DOHH2 (cell line): ENCODE results near the gene WHAMM.

Experiments used
- H3F3A ChIP-seq: fragments of 200-600 bp; sonication (generic), shearing (Covaris generic); 2 replicates; pipeline ENCODE4 v1.6.0; 2016; ENCODE audit warnings: antibody characterized with exemption, mild to moderate bottlenecking; ENCODE audit not compliant: control insufficient read depth, insufficient read depth
- H3K27ac ChIP-seq: fragments of 200-600 bp; sonication (generic); 2 replicates; pipeline ENCODE4 v1.5.1; 2014; ENCODE audit warnings: low read depth, mild to moderate bottlenecking, low read length, moderate library complexity
- H3K27me3 ChIP-seq: fragments of 200-600 bp; sonication (generic); 2 replicates; pipeline ENCODE4 v1.6.1; 2014; ENCODE audit warnings: mild to moderate bottlenecking, low read length, mixed read lengths; ENCODE audit not compliant: control insufficient read depth
- H3K36me3 ChIP-seq: fragments of 200-600 bp; sonication (generic); 2 replicates; pipeline ENCODE4 v1.6.1; 2014; ENCODE audit warnings: mild to moderate bottlenecking, low read length, moderate library complexity, mixed read lengths; ENCODE audit not compliant: control insufficient read depth
- H3K4me1 ChIP-seq: fragments of 200-600 bp; sonication (generic); 2 replicates; pipeline ENCODE4 v1.6.1; 2014; ENCODE audit warnings: mild to moderate bottlenecking, low read length, mixed read lengths; ENCODE audit not compliant: control insufficient read depth
- H3K4me2 ChIP-seq: fragments of 200-600 bp; sonication (generic); 2 replicates; pipeline ENCODE4 v1.6.0; 2014; ENCODE audit warnings: mild to moderate bottlenecking, low read length, moderate library complexity
- H3K4me3 ChIP-seq: fragments of 200-600 bp; sonication (generic); 2 replicates; pipeline ENCODE4 v1.5.1; 2014; ENCODE audit warnings: mild to moderate bottlenecking, low read length, mixed read lengths
- H3K79me2 ChIP-seq: fragments of 200-600 bp; sonication (generic); 2 replicates; pipeline ENCODE4 v1.6.1; 2014; ENCODE audit warnings: mild to moderate bottlenecking, low read length, mixed read lengths; ENCODE audit not compliant: control insufficient read depth
- H3K9me2 ChIP-seq: fragments of 200-600 bp; sonication (generic); replicated peaks from 2 replicates; pipeline ENCODE4 v1.6.1; 2014; ENCODE audit warnings: mild to moderate bottlenecking, low read length, mixed read lengths; ENCODE audit not compliant: control insufficient read depth
- H3K9me3 ChIP-seq: fragments of 200-600 bp; sonication (generic); 2 replicates; pipeline ENCODE4 v1.6.1; 2014; ENCODE audit warnings: antibody characterized with exemption, low read length, mixed read lengths; ENCODE audit not compliant: control insufficient read depth, insufficient read depth
- H4K20me1 ChIP-seq: fragments of 200-600 bp; sonication (generic); 2 replicates; pipeline ENCODE4 v1.6.0; 2014; ENCODE audit warnings: low read depth, mild to moderate bottlenecking, antibody characterized with exemption, low read length, moderate library complexity; ENCODE audit not compliant: control insufficient read depth, insufficient read depth
- CTCF ChIP-seq: fragments of 200-600 bp; sonication (generic); IDR thresholded peaks from one replicate; pipeline ENCODE4 v1.5.1; 2014; ENCODE audit warnings: antibody characterized with exemption, mild to moderate bottlenecking, low read depth, low read length; ENCODE audit not compliant: poor library complexity, severe bottlenecking
- EZH2phosphoT487 ChIP-seq: fragments of 200-600 bp; sonication (generic); IDR thresholded peaks from 2 replicates; pipeline ENCODE4 v1.6.1; 2017; ENCODE audit warnings: borderline replicate concordance, mild to moderate bottlenecking, antibody characterized with exemption, low read length, moderate library complexity, mixed read lengths

The WHAMM gene

DNA sequence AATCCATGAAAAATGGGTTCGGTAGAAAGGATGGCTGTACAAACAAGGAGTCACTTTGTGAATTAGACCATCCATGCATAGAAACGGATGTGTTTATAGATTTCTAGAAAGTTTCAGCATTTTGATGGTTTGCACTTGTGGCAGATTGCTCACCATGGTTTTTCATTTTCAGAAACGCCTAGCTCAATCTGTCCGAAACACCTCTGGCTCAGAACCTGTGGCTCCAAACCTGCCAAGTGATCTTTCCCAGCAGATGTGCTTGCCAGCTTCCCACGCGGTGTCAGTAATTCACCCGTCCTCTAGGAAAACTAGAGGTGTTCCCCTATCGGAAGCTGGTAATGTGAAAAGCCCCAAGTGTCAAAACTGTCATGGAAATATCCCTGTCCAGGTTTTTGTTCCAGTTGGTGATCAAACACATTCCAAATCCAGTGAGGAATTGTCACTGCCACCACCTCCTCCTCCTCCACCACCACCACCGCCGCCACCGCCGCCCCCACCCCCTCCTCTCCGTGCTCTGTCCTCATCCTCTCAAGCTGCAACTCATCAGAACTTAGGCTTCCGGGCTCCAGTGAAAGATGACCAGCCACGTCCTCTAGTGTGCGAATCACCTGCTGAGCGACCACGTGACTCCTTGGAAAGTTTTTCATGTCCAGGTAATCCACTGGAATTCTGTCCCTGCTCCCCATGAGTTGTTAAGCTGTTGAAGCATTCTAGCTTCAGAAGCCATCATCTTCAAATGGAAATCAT is 21.2 kb downstream of the WHAMM start:
- Histone ChIP-seq H3K9me3 (no peaks in the 10 kb centered on the region), H3K36me3 (peaks cover 95% of the 10 kb centered on the region), H3K79me2 (no peaks in the 10 kb centered on the region), H3K4me1 (no peaks in the 10 kb centered on the region), H4K20me1 (no peaks in the 10 kb centered on the region), H3K9me2 (no peaks in the 10 kb centered on the region), H3F3A (no peaks in the 10 kb centered on the region), H3K4me2 (no peak overlapping the region), H3K4me3 (no peak overlapping the region), H3K27me3 (no peaks in the 10 kb centered on the region), H3K27ac (no peak overlapping the region)
- TF ChIP-seq CTCF (no peak), EZH2phosphoT487 (no peak)

DNA sequence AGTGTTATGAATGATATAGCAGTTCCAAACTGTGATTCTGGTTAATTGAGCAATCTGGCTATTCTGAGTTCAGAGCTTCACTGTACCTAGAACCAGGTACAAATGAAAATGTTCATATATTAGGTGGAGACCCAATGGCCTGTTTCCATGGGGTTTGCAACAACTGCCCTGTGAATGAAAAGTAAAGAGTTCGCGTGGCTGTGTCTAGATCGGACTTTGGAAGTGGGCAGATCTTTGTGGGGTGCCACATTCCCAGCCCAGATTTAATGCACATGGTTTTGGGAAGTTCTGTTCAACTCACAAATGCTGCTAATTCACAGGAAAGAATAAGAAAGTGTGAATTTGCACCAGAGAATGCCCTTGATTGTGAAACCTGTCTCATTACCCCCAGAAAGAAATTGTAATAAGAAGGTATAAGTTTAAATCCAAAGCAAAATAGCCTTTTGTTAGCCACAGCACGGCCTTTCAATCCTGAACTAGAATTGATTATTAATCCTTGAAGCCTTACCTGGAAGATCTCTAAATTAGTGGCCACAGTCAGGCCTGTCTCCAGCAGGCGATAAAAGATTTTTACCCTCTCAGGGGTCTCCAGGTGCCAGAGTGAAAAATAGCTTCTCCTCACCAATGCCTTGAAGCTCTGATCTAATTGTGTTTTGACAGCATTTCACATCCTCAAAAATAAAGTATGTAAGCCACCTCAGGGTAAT is 22.6 kb downstream of the WHAMM start:
- no peak for TF ChIP-seq CTCF
- TF ChIP-seq EZH2phosphoT487, result no peak
- Histone ChIP-seq H3K9me3 (no peaks in the 10 kb centered on the region), H3K79me2 (no peaks in the 10 kb centered on the region), H3K27ac (no peak overlapping the region), H3K9me2 (no peaks in the 10 kb centered on the region), H3F3A (no peaks in the 10 kb centered on the region), H3K36me3 (peaks cover 95% of the 10 kb centered on the region), H3K4me2 (no peak overlapping the region), H3K4me3 (no peak overlapping the region), H4K20me1 (no peaks in the 10 kb centered on the region), H3K4me1 (no peaks in the 10 kb centered on the region), H3K27me3 (no peaks in the 10 kb centered on the region)

- H3K79me2 ChIP-seq, result no peaks in the 10 kb centered on the region
- H3K4me3 ChIP-seq, result no peak overlapping the region
- no peak overlapping the region for H3K27ac ChIP-seq
- TF ChIP-seq EZH2phosphoT487 (no peak), CTCF (no peak)
- no peaks in the 10 kb centered on the region for H3K4me1 ChIP-seq
- no peaks in the 10 kb centered on the region for H3K9me3 ChIP-seq
- no peaks in the 10 kb centered on the region for H4K20me1 ChIP-seq
- no peaks in the 10 kb centered on the region for H3F3A ChIP-seq
- H3K36me3 ChIP-seq, result peaks cover 95% of the 10 kb centered on the region
- no peaks in the 10 kb centered on the region for H3K9me2 ChIP-seq
- no peak overlapping the region for H3K4me2 ChIP-seq
- H3K27me3 ChIP-seq, result no peaks in the 10 kb centered on the region
Measured at GRCh38 chr15:82832601-82833361, 23.4 kb downstream of the WHAMM start.
